ENCODE results near the gene TBC1D20. TPM values are rescaled to one million over a fixed set of nuclear protein-coding genes. Genes with fewer than 3 reads are reported as not detected.
"Not testable (repeated sequence)": the region's sequence is repeated elsewhere in the genome, so short reads cannot be mapped to it uniquely, and the experiment has no call there.

TBC1D20 gene
- total RNA-seq, 1 donor from 2014 or later = 12.6 TPM

DNA sequence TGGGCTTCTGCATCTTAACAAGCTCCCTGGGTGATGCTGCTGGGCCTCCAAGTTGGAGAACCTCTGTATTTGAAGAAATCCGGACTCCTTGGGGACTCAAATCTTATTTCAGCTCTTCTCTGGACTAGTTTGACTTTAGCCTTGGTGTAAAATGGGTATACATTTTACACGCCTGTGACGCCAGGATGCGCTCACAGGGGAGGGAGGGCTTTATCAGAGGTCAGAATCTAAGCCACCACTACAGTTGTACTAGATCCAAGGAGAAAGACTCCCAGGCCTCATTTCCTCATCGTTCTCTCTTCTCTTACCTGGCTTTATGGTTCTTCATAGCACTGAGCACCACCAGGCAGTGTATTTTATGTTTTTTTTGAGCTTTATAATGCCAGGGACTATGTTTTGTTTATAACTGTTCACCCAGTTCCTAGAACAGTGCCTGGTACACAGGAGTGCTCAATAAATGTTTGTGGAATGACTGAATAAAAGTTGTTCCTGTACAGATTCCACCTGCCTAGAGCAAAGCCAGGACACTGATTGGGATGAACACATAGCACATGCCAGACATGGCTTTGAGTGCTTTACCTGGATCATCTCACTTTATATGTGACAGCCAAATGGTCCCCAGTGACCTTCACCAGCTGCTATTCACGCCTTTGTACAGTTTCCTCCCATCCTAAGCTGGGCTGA is 59.3 kb downstream of the TBC1D20 start:
- DNase-seq (ENCODE audit: low spot score) (no peak), ATAC-seq (no peak)

- no peak for DNase-seq (ENCODE audit: low spot score)
- ATAC-seq = no peak
Observed at GRCh38 chr20:402496-402885, 59.8 kb downstream of the TBC1D20 start.

DNA sequence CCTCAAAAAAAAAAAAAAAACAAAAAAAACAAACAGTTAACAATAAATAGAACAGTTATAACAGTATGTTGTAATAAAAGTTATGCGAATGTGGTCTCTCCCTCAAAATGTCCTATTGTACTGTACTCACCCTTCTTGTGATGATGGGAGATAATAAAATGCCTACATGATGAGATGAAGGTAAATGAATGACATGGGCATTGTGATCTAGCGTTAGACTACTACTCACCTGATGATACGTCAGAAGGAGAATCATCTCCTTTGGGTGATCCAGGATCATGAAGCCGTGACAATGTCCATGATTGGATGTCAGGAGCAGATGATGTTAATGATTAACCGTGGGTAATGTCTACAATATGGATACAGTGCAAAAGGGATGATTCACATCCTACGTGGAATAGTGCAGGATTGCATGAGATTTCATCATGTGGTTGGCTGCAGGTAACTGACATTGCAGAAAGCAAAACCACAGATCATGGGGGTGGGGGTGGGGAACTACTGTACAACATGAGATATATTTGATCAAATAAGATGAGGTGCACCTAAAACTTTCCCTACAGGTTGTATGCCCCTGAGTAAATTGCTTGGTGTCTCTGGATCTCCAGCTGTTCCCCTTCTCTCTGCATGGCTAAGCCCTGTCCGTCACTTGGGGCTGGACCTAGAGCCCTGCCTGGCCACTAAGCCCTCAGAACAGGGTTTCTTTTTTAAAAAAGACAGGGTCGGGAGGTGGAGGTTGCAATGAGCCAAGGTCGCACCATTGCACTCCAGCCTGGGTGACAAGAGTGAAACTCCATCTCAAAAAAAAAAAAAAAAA is 60.4 kb downstream of the TBC1D20 start:
- peak; percentile 70 for DNase-seq (ENCODE audit: low spot score)
- peak; percentile 75 for ATAC-seq

DNA sequence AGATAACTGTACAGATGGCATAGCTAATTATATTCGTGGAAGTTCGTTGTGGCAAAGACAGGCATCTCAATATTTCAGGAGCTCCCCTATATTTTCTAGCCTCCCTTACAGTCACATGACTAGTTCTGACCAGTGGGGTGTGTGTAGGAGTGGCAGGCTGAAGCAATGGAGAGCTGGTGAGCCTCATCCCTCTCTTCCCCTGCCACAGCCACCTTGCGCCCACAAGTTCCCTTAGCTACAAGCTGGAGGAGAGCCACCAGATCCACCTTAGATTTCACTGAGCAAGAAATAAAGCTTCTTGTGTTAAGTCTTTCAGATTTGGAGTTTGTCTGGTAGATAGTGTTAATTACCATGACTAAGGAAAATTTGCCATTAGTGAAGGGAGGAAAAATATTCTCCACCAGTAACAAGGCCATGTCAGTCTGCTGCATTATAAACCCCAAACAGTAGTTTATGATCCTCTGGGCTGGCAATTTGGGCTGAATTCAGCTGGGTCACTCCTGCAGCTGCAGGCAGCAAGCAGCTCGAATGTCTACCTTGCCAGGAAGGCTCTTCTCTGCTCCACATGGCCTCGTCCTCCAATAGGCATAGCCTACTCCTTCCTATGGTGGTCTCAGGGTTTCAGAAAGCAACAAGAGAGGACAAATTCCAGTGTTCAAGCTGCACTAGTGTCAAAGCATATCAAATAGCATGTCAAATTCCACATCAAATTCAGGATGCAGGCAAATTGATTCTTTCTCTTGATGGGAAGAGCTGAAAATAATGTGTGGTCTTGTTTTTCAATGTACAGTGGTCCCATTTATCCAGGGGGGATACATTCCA is 61.7 kb downstream of the TBC1D20 start:
- ATAC-seq (no peak), DNase-seq (ENCODE audit: low spot score) (no peak)

DNA sequence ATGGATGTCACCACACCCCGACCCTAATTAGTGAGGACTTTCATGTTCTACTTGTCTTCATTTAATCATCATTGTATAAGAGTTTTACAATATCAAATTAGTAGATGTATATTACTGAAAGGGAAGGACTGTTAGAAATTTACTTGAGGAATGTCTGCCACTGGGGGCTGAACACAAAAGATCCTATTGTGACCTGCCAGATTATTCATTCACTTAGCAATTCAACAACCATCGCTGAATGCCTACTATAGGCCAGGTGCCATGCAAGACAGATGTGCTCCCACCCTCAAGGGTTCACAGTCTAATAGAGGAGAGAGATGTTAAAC is 62.2 kb downstream of the TBC1D20 start:
- DNase-seq (ENCODE audit: low spot score) (no peak), ATAC-seq (no peak)

DNA sequence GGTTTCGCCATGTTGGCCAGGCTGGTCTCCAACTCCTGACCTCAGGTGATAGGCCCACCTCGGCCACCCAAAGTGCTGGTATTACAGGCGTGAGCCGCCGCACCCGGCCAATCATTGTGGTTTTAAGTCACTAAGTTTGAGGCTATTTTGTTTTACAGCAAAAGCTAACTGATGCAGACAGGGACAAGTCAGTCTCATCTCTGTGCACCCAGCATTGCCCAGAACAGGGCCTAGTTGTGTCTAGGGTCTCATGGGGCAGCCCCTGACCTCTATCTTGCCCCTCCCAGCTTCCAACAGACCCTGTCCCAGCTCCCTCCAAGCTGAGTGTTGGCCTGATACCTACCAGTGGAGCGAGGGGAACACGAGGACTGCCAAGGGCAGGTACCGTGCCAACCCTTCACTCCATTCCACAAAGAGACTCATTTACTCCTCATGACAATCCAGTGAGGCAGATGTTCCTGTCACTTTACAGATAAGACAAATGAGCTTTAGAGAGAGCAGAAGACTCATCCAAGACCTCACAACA is 63.1 kb downstream of the TBC1D20 start:
- DNase-seq (ENCODE audit: low spot score) (no peak), ATAC-seq (no peak)

- DNase-seq (ENCODE audit: low spot score) (no peak), ATAC-seq (no peak)
Observed at GRCh38 chr20:397432-398237, 64.7 kb downstream of the TBC1D20 start.

- peak; percentile 78 for ATAC-seq
Observed at GRCh38 chr20:396619-397431, 65.5 kb downstream of the TBC1D20 start.

DNA sequence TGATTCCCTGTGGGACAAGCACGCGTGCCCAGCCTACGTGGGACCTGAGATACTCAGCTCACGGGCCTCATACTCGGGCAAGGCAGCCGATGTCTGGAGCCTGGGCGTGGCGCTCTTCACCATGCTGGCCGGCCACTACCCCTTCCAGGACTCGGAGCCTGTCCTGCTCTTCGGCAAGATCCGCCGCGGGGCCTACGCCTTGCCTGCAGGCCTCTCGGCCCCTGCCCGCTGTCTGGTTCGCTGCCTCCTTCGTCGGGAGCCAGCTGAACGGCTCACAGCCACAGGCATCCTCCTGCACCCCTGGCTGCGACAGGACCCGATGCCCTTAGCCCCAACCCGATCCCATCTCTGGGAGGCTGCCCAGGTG is 66.1 kb downstream of the TBC1D20 start:
- ATAC-seq (no peak), DNase-seq (ENCODE audit: low spot score) (no peak)

More at GRCh38 chr20:396619-397431, 65.5 kb downstream of the TBC1D20 start:
- DNase-seq (ENCODE audit: low spot score) = peak; percentile 91

DNA sequence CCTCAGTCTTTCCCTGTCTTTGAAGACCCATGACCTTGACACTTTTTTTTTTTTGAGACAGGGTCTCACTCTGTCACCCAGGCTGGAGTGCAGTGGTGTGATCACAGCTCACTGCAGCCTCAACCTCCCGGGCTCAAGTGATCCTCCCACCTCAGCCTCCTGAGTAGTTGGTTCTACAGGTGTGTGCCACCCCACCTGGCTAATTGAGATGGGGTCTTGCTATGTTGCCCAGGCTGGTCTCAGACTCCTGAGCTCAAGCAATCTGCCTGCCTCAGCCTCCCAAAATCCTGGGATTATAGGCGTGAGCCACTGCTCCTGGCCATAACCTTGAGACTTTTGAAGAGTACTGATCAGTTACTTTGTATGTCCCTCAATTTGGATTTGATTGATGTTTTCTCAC is 69.0 kb downstream of the TBC1D20 start:
- ATAC-seq; DNase-seq (ENCODE audit: low spot score): not testable (repeated sequence)

DNA sequence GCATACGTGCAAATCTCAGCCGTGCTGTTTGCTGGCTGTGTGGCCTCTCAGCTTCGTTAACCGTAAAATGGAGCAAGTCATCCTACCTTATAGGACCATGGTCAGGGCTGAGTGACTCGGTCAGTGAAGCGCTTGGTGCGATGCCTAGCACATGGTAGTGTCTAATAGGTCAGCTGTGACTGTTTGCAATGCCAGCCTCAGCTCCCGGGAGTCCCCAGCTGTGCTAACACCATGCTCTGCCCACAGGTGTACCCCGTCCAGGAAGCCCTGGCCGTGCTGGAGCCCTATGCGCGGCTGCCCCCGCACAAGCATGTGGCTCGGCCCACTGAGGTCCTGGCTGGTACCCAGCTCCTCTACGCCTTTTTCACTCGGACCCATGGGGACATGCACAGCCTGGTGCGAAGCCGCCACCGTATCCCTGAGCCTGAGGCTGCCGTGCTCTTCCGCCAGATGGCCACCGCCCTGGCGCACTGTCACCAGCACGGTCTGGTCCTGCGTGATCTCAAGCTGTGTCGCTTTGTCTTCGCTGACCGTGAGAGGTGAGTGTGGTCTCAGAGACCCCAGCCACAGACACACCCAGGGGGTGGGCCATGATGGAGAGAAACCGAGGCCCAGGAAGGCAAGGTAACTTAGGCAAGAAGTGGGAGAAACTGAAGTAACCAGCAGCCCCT is 71.2 kb downstream of the TBC1D20 start:
- no peak for DNase-seq (ENCODE audit: low spot score)

DNA sequence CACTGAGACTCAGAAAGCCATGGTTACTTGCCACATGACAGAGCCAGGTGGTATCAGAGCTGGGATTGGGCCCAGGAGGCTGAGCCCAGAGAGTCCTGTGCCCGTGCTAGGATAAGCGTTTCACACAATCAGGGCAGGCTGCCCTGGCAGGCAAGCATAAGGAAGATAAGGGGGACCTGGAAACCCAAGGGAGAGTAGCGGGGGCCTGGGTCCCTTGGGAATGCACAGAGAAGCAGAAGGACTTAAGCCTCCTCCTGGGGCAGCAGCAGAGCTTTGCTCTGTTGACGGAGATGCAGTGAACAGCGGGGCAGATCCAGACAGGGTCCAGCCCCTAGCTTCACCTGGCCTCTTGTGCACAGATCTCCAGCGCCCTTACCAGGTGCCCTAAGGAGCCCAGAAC is 73.1 kb downstream of the TBC1D20 start:
- ATAC-seq (peak; percentile 66), DNase-seq (ENCODE audit: low spot score) (peak; percentile 70)

More for the DNA sequence above, 71.2 kb downstream of the TBC1D20 start:
- peak; percentile 48 for ATAC-seq

GRCh38 chr20:388034-388994 is 74.0 kb downstream of the TBC1D20 start:
- DNase-seq (ENCODE audit: low spot score) (no peak), ATAC-seq (no peak)

- DNase-seq (ENCODE audit: low spot score) (no peak), ATAC-seq (no peak)
Observed at GRCh38 chr20:387520-387919, 74.8 kb downstream of the TBC1D20 start.

DNA sequence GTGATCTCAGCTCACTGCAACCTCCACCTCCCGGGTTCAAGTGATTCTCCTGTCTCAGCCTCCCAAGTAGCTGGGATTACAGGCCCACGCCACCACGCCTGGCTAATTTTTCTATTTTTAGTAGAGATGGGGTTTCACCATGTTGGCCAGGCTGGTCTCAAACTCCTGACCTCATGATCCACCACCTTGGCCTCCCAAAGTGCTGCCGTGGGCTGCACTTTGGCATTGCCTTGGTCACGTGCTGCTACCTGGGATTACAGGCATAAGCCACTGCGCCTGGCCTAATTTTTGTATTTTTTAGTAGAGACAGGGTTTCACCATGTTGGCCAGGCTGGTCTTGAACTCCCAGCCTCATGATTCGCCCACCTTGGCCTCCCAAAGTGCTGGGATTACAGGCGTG is 75.7 kb downstream of the TBC1D20 start:
- ATAC-seq; DNase-seq (ENCODE audit: low spot score): not testable (repeated sequence)

All from left lobe of liver (tissue), 2 donors.